Epithelial cell of prostate (primary cell): ENCODE data around the gene B9D2.
"Not testable (repeated sequence)": the region's sequence is repeated elsewhere in the genome, so short reads cannot be mapped to it uniquely, and the experiment has no call there.

ENCODE experiments used
- DNase-seq: peaks from one replicate; pipeline ENCODE4 v3.0.0-alpha.2; 2011; ENCODE audit warnings: low read depth, low spot score
- H3K27ac ChIP-seq: fragments of 450-650 bp; 2 replicates; pipeline ENCODE4 v1.5.1; 2017; ENCODE audit warnings: mild to moderate bottlenecking

The B9D2 gene

GRCh38 chr19:41392775-41393174 lies 28.8 kb upstream of the B9D2 start:
- DNase-seq: no peak
- H3K27ac ChIP-seq: no peak overlapping the region

GRCh38 chr19:41391618-41392017 lies 27.7 kb upstream of the B9D2 start:
- no peak overlapping the region for H3K27ac ChIP-seq
- DNase-seq: no peak

- no peak for DNase-seq
- peak overlapping the region; percentile 56 for H3K27ac ChIP-seq
These were observed 22.5 kb upstream of the B9D2 start for GRCh38 chr19:41386442-41386841.

- DNase-seq: no peak
- no peak overlapping the region for H3K27ac ChIP-seq
These were observed 20.4 kb upstream of the B9D2 start for GRCh38 chr19:41384351-41384750.

- not testable (repeated sequence) for H3K27ac ChIP-seq, DNase-seq
These were observed 17.6 kb upstream of the B9D2 start for GRCh38 chr19:41381536-41381935.

GRCh38 chr19:41377977-41378709 lies 14.2 kb upstream of the B9D2 start:
- H3K27ac ChIP-seq: no peak overlapping the region
- no peak for DNase-seq

GRCh38 chr19:41376998-41377365 lies 13.0 kb upstream of the B9D2 start:
- no peak for DNase-seq

GRCh38 chr19:41376241-41376997 lies 12.5 kb upstream of the B9D2 start, which contains the start of gene TMEM91:
Gene TMEM91 (plus strand): TSS chr19:41376533. CDS start chr19:41378310, 1,777 bp downstream.
- no peak within 1 kb of the TSS for H3K27ac ChIP-seq
- DNase-seq: no peak

More at GRCh38 chr19:41376998-41377365, 13.0 kb upstream of the B9D2 start:
- H3K27ac ChIP-seq: no peak overlapping the region

- peak overlapping the region; percentile 3 for H3K27ac ChIP-seq
- DNase-seq: no peak
These were observed 10.0 kb upstream of the B9D2 start for GRCh38 chr19:41373993-41374392.

- DNase-seq: no peak
- H3K27ac ChIP-seq: no peak overlapping the region
These were observed 8.6 kb upstream of the B9D2 start for GRCh38 chr19:41372501-41372900.

GRCh38 chr19:41371541-41371940 lies 7.6 kb upstream of the B9D2 start:
- no peak for DNase-seq
- H3K27ac ChIP-seq: no peak overlapping the region

- not testable (repeated sequence) for DNase-seq, H3K27ac ChIP-seq
These were observed 7.2 kb upstream of the B9D2 start for GRCh38 chr19:41371119-41371518.

- DNase-seq: no peak
- no peak overlapping the region for H3K27ac ChIP-seq
These were observed 5.8 kb upstream of the B9D2 start for GRCh38 chr19:41369769-41370168.

- DNase-seq: peak; percentile 72
- peak overlapping the region; percentile 87 for H3K27ac ChIP-seq
These were observed 3.9 kb upstream of the B9D2 start for GRCh38 chr19:41367848-41368301.

GRCh38 chr19:41366089-41366488 lies 2.1 kb upstream of the B9D2 start:
- DNase-seq: no peak
- H3K27ac ChIP-seq: no peak overlapping the region

GRCh38 chr19:41364524-41365391 lies 809 bp upstream of the B9D2 start:
- peak overlapping the region; percentile 80 for H3K27ac ChIP-seq
- DNase-seq: no peak

GRCh38 chr19:41363371-41363752 lies 587 bp downstream of the B9D2 start:
- no peak for DNase-seq
- H3K27ac ChIP-seq: peak overlapping the region; percentile 80

- DNase-seq: peak; percentile 77
- peak overlapping the region; percentile 80 for H3K27ac ChIP-seq
These were observed 1.7 kb downstream of the B9D2 start for GRCh38 chr19:41362143-41362847.

- no peak for DNase-seq
- H3K27ac ChIP-seq: no peak overlapping the region
These were observed 4.2 kb downstream of the B9D2 start for GRCh38 chr19:41359741-41360140.

GRCh38 chr19:41357746-41358145 lies 6.2 kb downstream of the B9D2 start:
- H3K27ac ChIP-seq: no peak overlapping the region
- DNase-seq: no peak
